ENCODE data around the gene MACROD2. TPM values are rescaled to one million over a fixed set of nuclear protein-coding genes. Genes with fewer than 3 reads are reported as not detected.

MACROD2 gene
- total RNA-seq, 1 experiment from 2014 or later, result 1.5 TPM

GRCh38 chr20:15756754-15757115 lies 1761.4 kb downstream of the MACROD2 start:
- DNase-seq, result no peak
- Histone ChIP-seq H3K36me3 (replicated peaks; ENCODE audit: control insufficient read depth, insufficient read depth, low read length) (no peaks in the 10 kb centered on the region), H3K27me3 (ENCODE audit: control insufficient read depth, insufficient read depth, low read length) (no peaks in the 10 kb centered on the region), H3K4me3 (ENCODE audit: insufficient read depth, low read depth, low read length) (no peak overlapping the region)

GRCh38 chr20:15759594-15759993 lies 1764.3 kb downstream of the MACROD2 start:
- no peaks in the 10 kb centered on the region for H3K27me3 ChIP-seq (ENCODE audit: control insufficient read depth, insufficient read depth, low read length)
- H3K36me3 ChIP-seq (replicated peaks; ENCODE audit: control insufficient read depth, insufficient read depth, low read length), result no peaks in the 10 kb centered on the region
- H3K4me3 ChIP-seq (ENCODE audit: insufficient read depth, low read depth, low read length), result no peak overlapping the region
- DNase-seq, result no peak

GRCh38 chr20:15760001-15760621 lies 1764.8 kb downstream of the MACROD2 start:
- H3K4me3 ChIP-seq (ENCODE audit: insufficient read depth, low read depth, low read length), result no peak overlapping the region
- H3K27me3 ChIP-seq (ENCODE audit: control insufficient read depth, insufficient read depth, low read length), result no peaks in the 10 kb centered on the region
- DNase-seq, result no peak

GRCh38 chr20:15763366-15763765 lies 1768.0 kb downstream of the MACROD2 start:
- H3K27me3 ChIP-seq (ENCODE audit: control insufficient read depth, insufficient read depth, low read length), result no peaks in the 10 kb centered on the region
- no peak overlapping the region for H3K4me3 ChIP-seq (ENCODE audit: insufficient read depth, low read depth, low read length)
- H3K36me3 ChIP-seq (replicated peaks; ENCODE audit: control insufficient read depth, insufficient read depth, low read length), result no peaks in the 10 kb centered on the region
- no peak for DNase-seq

More at GRCh38 chr20:15760001-15760621, 1764.8 kb downstream of the MACROD2 start:
- H3K36me3 ChIP-seq (replicated peaks; ENCODE audit: control insufficient read depth, insufficient read depth, low read length), result no peaks in the 10 kb centered on the region

GRCh38 chr20:15767586-15767985 lies 1772.3 kb downstream of the MACROD2 start:
- Histone ChIP-seq H3K36me3 (replicated peaks; ENCODE audit: control insufficient read depth, insufficient read depth, low read length) (no peaks in the 10 kb centered on the region), H3K4me3 (ENCODE audit: insufficient read depth, low read depth, low read length) (no peak overlapping the region), H3K27me3 (ENCODE audit: control insufficient read depth, insufficient read depth, low read length) (no peaks in the 10 kb centered on the region)
- no peak for DNase-seq

GRCh38 chr20:15767999-15768741 lies 1772.9 kb downstream of the MACROD2 start:
- Histone ChIP-seq H3K27me3 (ENCODE audit: control insufficient read depth, insufficient read depth, low read length) (no peaks in the 10 kb centered on the region), H3K36me3 (replicated peaks; ENCODE audit: control insufficient read depth, insufficient read depth, low read length) (no peaks in the 10 kb centered on the region), H3K4me3 (ENCODE audit: insufficient read depth, low read depth, low read length) (no peak overlapping the region)
- no peak for DNase-seq

- Histone ChIP-seq H3K36me3 (replicated peaks; ENCODE audit: control insufficient read depth, insufficient read depth, low read length) (no peaks in the 10 kb centered on the region), H3K4me3 (ENCODE audit: insufficient read depth, low read depth, low read length) (no peak overlapping the region), H3K27me3 (ENCODE audit: control insufficient read depth, insufficient read depth, low read length) (no peaks in the 10 kb centered on the region)
- DNase-seq, result no peak
Observed at GRCh38 chr20:15772826-15773225, 1777.5 kb downstream of the MACROD2 start.

- DNase-seq, result no peak
- H3K27me3 ChIP-seq (ENCODE audit: control insufficient read depth, insufficient read depth, low read length), result no peaks in the 10 kb centered on the region
- H3K4me3 ChIP-seq (ENCODE audit: insufficient read depth, low read depth, low read length), result no peak overlapping the region
- H3K36me3 ChIP-seq (replicated peaks; ENCODE audit: control insufficient read depth, insufficient read depth, low read length), result no peaks in the 10 kb centered on the region
Observed at GRCh38 chr20:15774926-15775325, 1779.6 kb downstream of the MACROD2 start.

- H3K27me3 ChIP-seq (ENCODE audit: control insufficient read depth, insufficient read depth, low read length), result no peaks in the 10 kb centered on the region
- no peaks in the 10 kb centered on the region for H3K36me3 ChIP-seq (replicated peaks; ENCODE audit: control insufficient read depth, insufficient read depth, low read length)
- no peak for DNase-seq
- no peak overlapping the region for H3K4me3 ChIP-seq (ENCODE audit: insufficient read depth, low read depth, low read length)
Observed at GRCh38 chr20:15776770-15777466, 1781.6 kb downstream of the MACROD2 start.

- no peak for DNase-seq
- Histone ChIP-seq H3K27me3 (ENCODE audit: control insufficient read depth, insufficient read depth, low read length) (no peaks in the 10 kb centered on the region), H3K36me3 (replicated peaks; ENCODE audit: control insufficient read depth, insufficient read depth, low read length) (no peaks in the 10 kb centered on the region), H3K4me3 (ENCODE audit: insufficient read depth, low read depth, low read length) (no peak overlapping the region)
Observed at GRCh38 chr20:15784020-15784419, 1788.7 kb downstream of the MACROD2 start.

- Histone ChIP-seq H3K36me3 (replicated peaks; ENCODE audit: control insufficient read depth, insufficient read depth, low read length) (no peaks in the 10 kb centered on the region), H3K4me3 (ENCODE audit: insufficient read depth, low read depth, low read length) (no peak overlapping the region), H3K27me3 (ENCODE audit: control insufficient read depth, insufficient read depth, low read length) (no peaks in the 10 kb centered on the region)
- no peak for DNase-seq
Observed at GRCh38 chr20:15789079-15789478, 1793.8 kb downstream of the MACROD2 start.

- no peak overlapping the region for H3K4me3 ChIP-seq (ENCODE audit: insufficient read depth, low read depth, low read length)
- DNase-seq, result no peak
- no peaks in the 10 kb centered on the region for H3K36me3 ChIP-seq (replicated peaks; ENCODE audit: control insufficient read depth, insufficient read depth, low read length)
- no peaks in the 10 kb centered on the region for H3K27me3 ChIP-seq (ENCODE audit: control insufficient read depth, insufficient read depth, low read length)
Observed at GRCh38 chr20:15792855-15793254, 1797.5 kb downstream of the MACROD2 start.

- Histone ChIP-seq H3K4me3 (ENCODE audit: insufficient read depth, low read depth, low read length) (no peak overlapping the region), H3K27me3 (ENCODE audit: control insufficient read depth, insufficient read depth, low read length) (no peaks in the 10 kb centered on the region), H3K36me3 (replicated peaks; ENCODE audit: control insufficient read depth, insufficient read depth, low read length) (no peaks in the 10 kb centered on the region)
- no peak for DNase-seq
Observed at GRCh38 chr20:15794409-15794808, 1799.1 kb downstream of the MACROD2 start.

GRCh38 chr20:15795305-15796019 lies 1800.1 kb downstream of the MACROD2 start:
- Histone ChIP-seq H3K27me3 (ENCODE audit: control insufficient read depth, insufficient read depth, low read length) (no peaks in the 10 kb centered on the region), H3K36me3 (replicated peaks; ENCODE audit: control insufficient read depth, insufficient read depth, low read length) (no peaks in the 10 kb centered on the region), H3K4me3 (ENCODE audit: insufficient read depth, low read depth, low read length) (no peak overlapping the region)
- no peak for DNase-seq

All from H7 (cell line).